Calu3 (cell line): ENCODE measurements around the gene LGALS8. TPM values are rescaled to one million over a fixed set of nuclear protein-coding genes. Genes with fewer than 3 reads are reported as not detected.
"Not testable (repeated sequence)": the region's sequence is repeated elsewhere in the genome, so short reads cannot be mapped to it uniquely, and the experiment has no call there.

Experiments used
- BruUV-seq: library from RNA; stranded (reverse); fragments of 400-500 nt; replicated peaks from 2 replicates; lab custom pipeline; 2021; lab: Mats Ljungman, UMichigan
- CTCF ChIA-PET: fragments of 300-600 bp; sonication (Branson Sonifier 250); formaldehyde crosslinking; loops from one replicate; lab custom pipeline; 2022; ENCODE audit warnings: antibody characterized with exemption; lab: Charles Lee
- DNase-seq: peaks from one replicate; pipeline ENCODE4 v3.0.0; 2022
- H3K27ac Mint-ChIP-seq: one replicate; pipeline ENCODE4 v1.8.0; 2022; ENCODE audit warnings: mixed read lengths; ENCODE audit not compliant: unreplicated experiment
- H3K27me3 Mint-ChIP-seq: one replicate; pipeline ENCODE4 v1.8.0; 2022; ENCODE audit warnings: mixed read lengths; ENCODE audit not compliant: unreplicated experiment
- H3K36me3 Mint-ChIP-seq: one replicate; pipeline ENCODE4 v1.8.0; 2022; ENCODE audit warnings: mild to moderate bottlenecking, moderate library complexity, mixed read lengths; ENCODE audit not compliant: insufficient read depth, unreplicated experiment
- H3K4me1 Mint-ChIP-seq: one replicate; pipeline ENCODE4 v1.8.0; 2022; ENCODE audit warnings: mild to moderate bottlenecking, low read depth, mixed read lengths; ENCODE audit not compliant: unreplicated experiment
- H3K4me3 Mint-ChIP-seq: one replicate; pipeline ENCODE4 v1.8.0; 2022; ENCODE audit warnings: mild to moderate bottlenecking, low read depth, moderate library complexity, mixed read lengths; ENCODE audit not compliant: unreplicated experiment
- H3K9me3 Mint-ChIP-seq: one replicate; pipeline ENCODE4 v1.8.0; 2022; ENCODE audit warnings: low read depth, mixed read lengths; ENCODE audit not compliant: unreplicated experiment
- CTCF ChIP-seq: fragments of 200-600 bp; IDR thresholded peaks from one replicate; pipeline ENCODE4 v1.8.0; 2022; ENCODE audit warnings: antibody characterized with exemption; ENCODE audit not compliant: unreplicated experiment
- intact Hi-C: fragments of 100-400 bp; cut with micrococcal nuclease; formaldehyde crosslinking; loops from one replicate; pipeline ENCODE4 v1.10.0; 2022; ENCODE audit not compliant: unreplicated experiment
- total RNA-seq: library from RNA; stranded (reverse); gene quantifications from 2 replicates; pipeline ENCODE4 v1.2.3, GENCODE V29; 2022

The LGALS8 gene
- total RNA-seq, 1 experiment from 2014 or later: 46.5 TPM

DNA sequence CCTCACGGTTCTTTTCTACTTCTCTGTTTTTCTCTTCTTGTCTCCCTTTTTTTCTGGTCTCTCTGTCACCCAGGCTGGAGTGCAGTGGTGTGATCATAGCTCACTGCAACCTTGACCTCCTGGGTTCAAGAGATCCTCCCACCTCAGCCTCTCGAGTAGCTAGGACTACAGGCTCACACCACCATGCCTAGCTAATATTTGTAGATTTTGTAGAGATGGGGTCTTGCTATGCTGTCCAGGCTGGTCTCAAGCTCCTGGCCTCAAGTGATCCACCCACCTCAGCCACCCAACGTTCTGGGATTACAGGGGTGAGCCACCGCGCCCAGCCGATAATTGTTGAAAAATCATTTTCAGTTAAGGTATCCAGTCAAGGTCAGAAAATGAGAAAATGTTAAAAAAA lies 25.9 kb upstream of the LGALS8 start:
- intact Hi-C loops: no loop called here
- H3K36me3 Mint-ChIP-seq: no peaks in the 10 kb centered on the region
- no peak for DNase-seq
- H3K4me3 Mint-ChIP-seq: no peak overlapping the region
- no peak for TF ChIP-seq CTCF
- CTCF ChIA-PET: no interaction called here
- H3K9me3 Mint-ChIP-seq: no peaks in the 10 kb centered on the region
- peaks cover 19% of the 10 kb centered on the region for H3K27me3 Mint-ChIP-seq
- BruUV-seq: no TSS peak
- peaks cover 7% of the 10 kb centered on the region for H3K4me1 Mint-ChIP-seq
- no peak overlapping the region for H3K27ac Mint-ChIP-seq

DNA sequence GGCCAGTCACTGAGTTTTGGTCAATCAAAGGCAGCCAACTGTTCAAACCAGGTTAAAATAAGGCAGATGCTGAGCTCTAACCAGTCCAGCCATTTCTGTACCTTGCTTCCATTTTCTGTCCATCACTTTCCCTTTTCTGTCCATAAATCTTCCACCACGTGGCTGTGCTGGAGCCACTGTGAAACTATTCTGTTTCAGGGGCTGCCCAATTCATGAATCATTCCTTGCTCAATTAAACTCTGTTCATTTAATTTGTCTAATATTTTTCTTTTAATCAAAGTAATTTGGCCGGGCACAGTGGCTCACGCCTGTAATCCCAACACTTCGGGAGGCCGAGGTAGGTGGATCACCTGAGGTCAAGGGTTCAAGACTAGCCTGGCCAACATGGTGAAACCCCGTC lies 22.7 kb upstream of the LGALS8 start:
- no peak overlapping the region for H3K4me3 Mint-ChIP-seq
- no TSS peak for BruUV-seq
- CTCF ChIA-PET: interaction anchor here (0.8 kb wide), 1 partner anchor 9 kb away, joined by 3 read pairs; no protein-coding TSS in a partner anchor
- peaks cover 22% of the 10 kb centered on the region for H3K4me1 Mint-ChIP-seq
- no peaks in the 10 kb centered on the region for H3K9me3 Mint-ChIP-seq
- intact Hi-C loops: no loop called here
- no peak for DNase-seq
- H3K27ac Mint-ChIP-seq: no peak overlapping the region
- no peaks in the 10 kb centered on the region for H3K36me3 Mint-ChIP-seq
- TF ChIP-seq CTCF: no peak
- H3K27me3 Mint-ChIP-seq: peaks cover 6% of the 10 kb centered on the region

GRCh38 chr1:236502579-236502971 lies 21.2 kb upstream of the LGALS8 start:
- intact Hi-C loops: no loop called here
- no TSS peak for BruUV-seq
- no peak for TF ChIP-seq CTCF
- Mint-ChIP-seq H3K4me1 (peaks cover 22% of the 10 kb centered on the region), H3K27me3 (no peaks in the 10 kb centered on the region), H3K9me3 (no peaks in the 10 kb centered on the region), H3K27ac (peak overlapping the region; percentile 45), H3K4me3 (peak overlapping the region; percentile 43), H3K36me3 (no peaks in the 10 kb centered on the region)
- CTCF ChIA-PET: interaction anchor here (0.9 to 1.5 kb wide), 3 partner anchors 11 to 29 kb away, joined by 3 to 9 read pairs (median 5); no protein-coding TSS in a partner anchor
- no peak for DNase-seq

- CTCF ChIA-PET: interaction anchor here (0.8 to 1.5 kb wide), 4 partner anchors 11 to 288 kb away, joined by 3 to 9 read pairs (median 4); no protein-coding TSS in a partner anchor
- intact Hi-C loops: no loop called here
- peak; percentile 70 for DNase-seq
Observed at GRCh38 chr1:236502972-236503639, 20.7 kb upstream of the LGALS8 start.

DNA sequence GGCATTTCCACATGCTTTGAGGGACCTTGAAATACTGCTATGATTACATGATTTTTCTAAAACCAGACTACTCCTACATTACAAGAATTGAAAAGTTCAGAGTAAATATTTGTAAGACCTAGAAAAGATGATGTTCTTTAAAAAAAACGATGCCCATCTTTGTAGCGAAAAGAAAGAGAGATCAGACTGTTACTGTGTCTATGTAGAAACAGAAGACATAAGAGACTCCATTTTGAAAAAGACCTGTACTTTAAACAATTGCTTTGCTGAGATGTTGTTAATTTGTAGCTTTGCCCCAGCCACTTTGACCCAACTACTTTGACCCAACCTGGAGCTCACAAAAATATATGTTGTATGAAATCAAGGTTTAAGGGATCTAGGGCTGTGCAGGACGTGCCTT lies 19.4 kb upstream of the LGALS8 start:
- H3K36me3 Mint-ChIP-seq, DNase-seq, H3K9me3 Mint-ChIP-seq, intact Hi-C loops, H3K27ac Mint-ChIP-seq, H3K27me3 Mint-ChIP-seq, BruUV-seq, H3K4me3 Mint-ChIP-seq, CTCF ChIA-PET: not testable (repeated sequence)
- peaks cover 22% of the 10 kb centered on the region for H3K4me1 Mint-ChIP-seq

More at GRCh38 chr1:236502972-236503639, 20.7 kb upstream of the LGALS8 start:
- peaks cover 22% of the 10 kb centered on the region for H3K4me1 Mint-ChIP-seq
- peak overlapping the region; percentile 43 for H3K4me3 Mint-ChIP-seq
- H3K36me3 Mint-ChIP-seq: no peaks in the 10 kb centered on the region
- no peaks in the 10 kb centered on the region for H3K27me3 Mint-ChIP-seq
- BruUV-seq: no TSS peak
- peak overlapping the region; percentile 45 for H3K27ac Mint-ChIP-seq
- no peak for TF ChIP-seq CTCF
- no peaks in the 10 kb centered on the region for H3K9me3 Mint-ChIP-seq
